ENCODE data around the gene ADGRG2. TPM values are rescaled to one million over a fixed set of nuclear protein-coding genes. Genes with fewer than 3 reads are reported as not detected.
A peak's percentile ranks its signal among the peaks of the same experiment; 100 is the strongest.
"Not testable (repeated sequence)": the region's sequence is repeated elsewhere in the genome, so short reads cannot be mapped to it uniquely, and the experiment has no call there.

The ADGRG2 gene
- total and polyA plus RNA-seq, 10 donors = 1.8 to 3.0 (median 1.9) TPM

- H3K4me1 ChIP-seq = peaks cover 0 to 40% (median 12%) of the 10 kb centered on the region in 6 donors
- peak; percentile 95 for DNase-seq
- peaks cover 0 to 12% (median 0%) of the 10 kb centered on the region in 7 donors for H3K27me3 ChIP-seq (replicated peaks in 1 of 7)
- WGBS, 5 donors = 0 to 31% (median 1%) methylated on average over 7 to 71 of the region's 71 CpGs
- peak overlapping the region; percentile 55 to 84 (median 66) for H3K4me3 ChIP-seq
- H3K27ac ChIP-seq = peak overlapping the region; percentile 38 to 97 (median 92)
- intact Hi-C loops (cut with DNase I; ENCODE audit: low total_unique reads) = no loop called here
- peak; percentile 74 to 80 (median 76) for TF ChIP-seq POLR2AphosphoS5 (IDR thresholded peaks at IDR 0.05)
- TF ChIP-seq POLR2A (IDR thresholded peaks at IDR 0.05) = peak in 1 of 3 donors; percentile 6
- peak; percentile 19 to 78 (median 58) for TF ChIP-seq CTCF (IDR thresholded peaks at IDR 0.05 in 8 of 11, conservative IDR thresholded peaks at IDR 0.05 in 3 of 11)
- peaks cover 0 to 10% (median 0%) of the 10 kb centered on the region in 6 donors for H3K36me3 ChIP-seq
- H3K9me3 ChIP-seq = no peaks in the 10 kb centered on the region
Measured at GRCh38 chrX:18984381-18985185, 137.7 kb downstream of the ADGRG2 start.

GRCh38 chrX:18983666-18984380 is 138.4 kb downstream of the ADGRG2 start, which contains the start of gene PHKA2:
Gene PHKA2 (minus strand): TSS chrX:18984114. CDS start chrX:18983932, 182 bp downstream.
- Histone ChIP-seq H3K4me1 (peaks cover 0 to 40% (median 12%) of the 10 kb centered on the region in 6 donors), H3K9me3 (no peaks in the 10 kb centered on the region), H3K36me3 (peaks cover 0 to 7% (median 0%) of the 10 kb centered on the region in 6 donors), H3K27ac (peak within 1 kb of the TSS; percentile 38 to 97 (median 92)), H3K27me3 (replicated peaks in 1 of 7) (peaks cover 0 to 12% (median 0%) of the 10 kb centered on the region in 7 donors), H3K4me3 (peak within 1 kb of the TSS; percentile 55 to 84 (median 66))
- no peak for TF ChIP-seq CTCF (IDR thresholded peaks at IDR 0.05 in 8 of 11, conservative IDR thresholded peaks at IDR 0.05 in 3 of 11)
- TF ChIP-seq POLR2AphosphoS5 (IDR thresholded peaks at IDR 0.05) = peak in 1 of 3 donors; percentile 16
- no peak for TF ChIP-seq POLR2A (IDR thresholded peaks at IDR 0.05)
- 0 to 35% (median 1%) methylated on average over 9 to 64 of the region's 64 CpGs for WGBS, 5 donors
- no peak for DNase-seq
- intact Hi-C loops (cut with DNase I; ENCODE audit: low total_unique reads) = no loop called here

DNA sequence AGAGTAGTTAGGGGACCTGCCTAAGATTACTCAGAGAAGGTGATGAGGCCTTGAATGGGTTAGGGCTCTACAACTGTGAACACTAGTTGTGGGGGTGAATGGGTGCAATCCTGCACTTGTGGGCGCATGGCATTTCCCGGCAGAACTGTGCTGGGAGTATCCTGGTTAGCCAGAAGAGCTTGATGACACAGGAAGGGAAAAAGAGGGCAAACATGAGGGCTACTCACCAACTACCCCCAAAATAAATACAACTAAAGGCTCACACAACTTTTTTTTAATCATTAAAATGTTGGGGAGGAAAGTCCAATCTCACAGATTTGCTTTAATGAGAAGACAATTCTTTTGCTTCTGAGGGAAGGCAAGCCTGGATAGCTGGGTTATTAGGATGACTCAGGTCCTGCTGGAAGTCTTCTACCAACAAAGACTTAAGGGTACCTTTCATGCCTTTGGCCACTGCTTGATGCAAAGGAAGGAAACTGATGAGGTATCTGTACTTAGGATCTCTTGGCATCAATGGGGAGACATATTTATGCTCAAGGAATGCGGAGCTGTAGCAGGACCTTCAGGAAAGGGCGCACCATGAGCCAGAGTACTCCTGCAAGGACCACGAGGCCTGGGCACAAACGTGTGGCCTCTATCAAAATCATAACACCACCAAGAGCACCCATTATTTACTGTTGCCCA is 141.0 kb downstream of the ADGRG2 start:
- intact Hi-C loops (cut with DNase I; ENCODE audit: low total_unique reads) = no loop called here
- H3K4me1 ChIP-seq = peaks cover 0 to 40% (median 12%) of the 10 kb centered on the region in 6 donors

DNA sequence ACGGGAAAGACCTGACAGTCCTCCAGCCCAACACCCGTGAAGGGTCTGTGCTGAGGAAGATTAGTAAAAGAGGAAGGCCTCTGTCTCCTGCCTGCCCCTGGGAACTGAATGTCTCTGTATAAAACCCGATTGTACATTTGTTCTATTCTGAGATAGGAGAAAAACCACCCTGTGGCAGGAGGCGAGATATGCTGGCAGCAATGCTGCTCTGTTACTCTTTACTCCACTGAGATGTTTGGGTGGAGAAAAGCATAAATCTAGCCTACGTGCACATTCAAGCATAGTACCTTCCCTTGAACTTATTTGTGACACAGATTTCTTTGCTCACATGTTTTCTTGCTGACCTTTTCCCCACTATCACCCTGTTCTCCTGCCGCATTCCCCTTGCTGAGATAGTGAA is 142.0 kb downstream of the ADGRG2 start:
- H3K9me3 ChIP-seq; H3K27ac ChIP-seq; H3K36me3 ChIP-seq; H3K4me3 ChIP-seq; intact Hi-C loops (cut with DNase I; ENCODE audit: low total_unique reads); DNase-seq: not testable (repeated sequence)
- Histone ChIP-seq H3K4me1 (peaks cover 0 to 33% (median 10%) of the 10 kb centered on the region in 6 donors), H3K27me3 (replicated peaks in 1 of 7) (peaks cover 0 to 12% (median 0%) of the 10 kb centered on the region in 7 donors)
- WGBS, 5 donors = 57 to 71% (median 66%) methylated on average over 5 to 6 of the region's 6 CpGs

More for the DNA sequence above, 141.0 kb downstream of the ADGRG2 start:
- no peak for DNase-seq
- H3K9me3 ChIP-seq = no peaks in the 10 kb centered on the region
- H3K27ac ChIP-seq = no peak overlapping the region
- no peak overlapping the region for H3K4me3 ChIP-seq
- TF ChIP-seq POLR2AphosphoS5 (IDR thresholded peaks at IDR 0.05) (no peak), POLR2A (IDR thresholded peaks at IDR 0.05) (no peak), CTCF (IDR thresholded peaks at IDR 0.05 in 8 of 11, conservative IDR thresholded peaks at IDR 0.05 in 3 of 11) (no peak)
- H3K27me3 ChIP-seq (replicated peaks in 1 of 7) = peaks cover 0 to 12% (median 0%) of the 10 kb centered on the region in 7 donors
- H3K36me3 ChIP-seq = no peaks in the 10 kb centered on the region
- WGBS, 5 donors = 80 to 93% (median 82%) methylated on average over 6 of the region's 6 CpGs

Measured in spleen (tissue), 11 donors.